Gastrocnemius medialis (tissue), 4 donors: Measurements from ENCODE around the gene DIPK1B. TPM values are rescaled to one million over a fixed set of nuclear protein-coding genes. Genes with fewer than 3 reads are reported as not detected.

Experiments used
- ATAC-seq, 2 donors: fragments of 150-250 bp; one replicate each; pipeline ENCODE4 v1.9.1; 2016
- DNase-seq, 2 donors: peaks; one replicate each; pipeline ENCODE4 v3.0.0-alpha.2; 2019
- H3K27ac ChIP-seq, 4 donors: fragments of 200-600 bp; sonication (generic); 1 replicate in 1 of 4; 2 replicates in 3 of 4; pipeline ENCODE4 v1.5.1; 2016 to 2018; ENCODE audit warnings: mild to moderate bottlenecking in 2 of 4, moderate library complexity in 1 of 4
- H3K27me3 ChIP-seq, 3 donors: fragments of 200-600 bp; sonication (generic) in 2 of 3; 1 replicate in 1 of 3; 2 replicates in 2 of 3; pipeline versions ENCODE4 v1.5.1 to v1.6.0; 2016 to 2019; ENCODE audit warnings: mild to moderate bottlenecking in 1 of 3, moderate library complexity in 1 of 3
- H3K36me3 ChIP-seq, 2 donors: fragments of 200-600 bp; sonication (generic) in 1 of 2; one replicate each; pipeline ENCODE4 v1.5.1; 2017 to 2018
- H3K4me1 ChIP-seq, 2 donors: fragments of 200-600 bp; sonication (generic) in 1 of 2; one replicate each; pipeline ENCODE4 v1.5.1; 2016 to 2017; ENCODE audit warnings: mild to moderate bottlenecking in 2 of 2
- H3K4me3 ChIP-seq, 4 donors: fragments of 200-600 bp; sonication (generic) in 3 of 4; 1 replicate in 1 of 4; 2 replicates in 3 of 4; pipeline ENCODE4 v1.5.1; 2016 to 2019; ENCODE audit warnings: mild to moderate bottlenecking in 2 of 4
- H3K9me3 ChIP-seq, 3 donors: fragments of 200-600 bp; sonication (generic) in 2 of 3; 1 replicate in 1 of 3; 2 replicates in 2 of 3; pipeline ENCODE4 v1.5.1; 2016 to 2019
- CTCF ChIP-seq, 5 experiments: fragments of 450-650 bp in 3 of 5; fragments of 200-600 bp in 2 of 5; sonication (generic) in 2 of 5; IDR thresholded peaks in 4 of 5; conservative IDR thresholded peaks in 1 of 5; 1 replicate in 4 of 5; 2 replicates in 1 of 5; pipeline ENCODE4 v1.5.1; 2016 to 2019; ENCODE audit warnings: antibody characterized with exemption in 5 of 5, mild to moderate bottlenecking in 3 of 5, moderate library complexity in 3 of 5
- POLR2A ChIP-seq, 2 donors: fragments of 450-650 bp; IDR thresholded peaks; one replicate each; pipeline ENCODE4 v1.6.1; 2017; ENCODE audit warnings: antibody characterized with exemption in 2 of 2, mild to moderate bottlenecking in 2 of 2, moderate library complexity in 2 of 2
- in situ Hi-C, 4 donors: fragments of 200-750 bp; cut with MboI; loops; one replicate each; pipeline versions ENCODE4 v1.15.0 to v1.8.0; 2017; ENCODE audit warnings: low sequenced_read_pairs in 4 of 4
- intact Hi-C: fragments of 100-400 bp; cut with DNase I; formaldehyde crosslinking; loops from one replicate; pipeline ENCODE4 v1.15.1; 2023; ENCODE audit warnings: low total_unique reads
- total RNA-seq, 4 donors: library from RNA; depleted of rRNA; stranded (reverse); fragments of >200 nt; gene quantifications; one replicate each; pipeline versions ENCODE4 v1.1.0 to v1.2.3, GENCODE V29; 2016

Gene DIPK1B
- total RNA-seq, 4 donors from 2014 or later = 1.8 to 4.6 (median 3.8) TPM

GRCh38 chr9:136673975-136674785 is 38.2 kb upstream of the DIPK1B start:
- H3K4me3 ChIP-seq = no peak overlapping the region
- peaks cover 0 to 4% of the 10 kb centered on the region in 2 donors for H3K36me3 ChIP-seq
- TF ChIP-seq POLR2A (IDR thresholded peaks at IDR 0.05) = no peak
- no peak for TF ChIP-seq CTCF (IDR thresholded peaks at IDR 0.05 in 4 of 5, conservative IDR thresholded peaks at IDR 0.05 in 1 of 5)
- no peaks in the 10 kb centered on the region for H3K9me3 ChIP-seq
- peaks cover 0 to 4% (median 3%) of the 10 kb centered on the region in 3 donors for H3K27me3 ChIP-seq
- intact Hi-C loops = no loop called here
- in situ Hi-C loops = no loop called here
- no peak for ATAC-seq
- H3K27ac ChIP-seq = peak overlapping the region in 2 of 4 donors; percentile 1 to 18
- DNase-seq = no peak
- H3K4me1 ChIP-seq = peaks cover 8 to 9% of the 10 kb centered on the region in 2 donors

GRCh38 chr9:136674786-136675349 is 37.5 kb upstream of the DIPK1B start:
- ATAC-seq = no peak
- peaks cover 0 to 4% of the 10 kb centered on the region in 2 donors for H3K36me3 ChIP-seq
- H3K27ac ChIP-seq = peak overlapping the region in 1 of 4 donors; percentile 18
- H3K4me3 ChIP-seq = no peak overlapping the region
- peaks cover 0 to 4% (median 3%) of the 10 kb centered on the region in 3 donors for H3K27me3 ChIP-seq
- H3K9me3 ChIP-seq = no peaks in the 10 kb centered on the region
- intact Hi-C loops (no loop called here), in situ Hi-C loops (no loop called here)
- DNase-seq = no peak
- H3K4me1 ChIP-seq = peaks cover 13 to 16% of the 10 kb centered on the region in 2 donors
- TF ChIP-seq POLR2A (IDR thresholded peaks at IDR 0.05) = no peak
- TF ChIP-seq CTCF (IDR thresholded peaks at IDR 0.05 in 4 of 5, conservative IDR thresholded peaks at IDR 0.05 in 1 of 5) = no peak

GRCh38 chr9:136675477-136676296 is 36.7 kb upstream of the DIPK1B start:
- no peak for DNase-seq
- Histone ChIP-seq H3K36me3 (peaks cover 0 to 4% of the 10 kb centered on the region in 2 donors), H3K27me3 (peaks cover 0 to under 1% (median 0%) of the 10 kb centered on the region in 3 donors), H3K27ac (no peak overlapping the region), H3K4me3 (no peak overlapping the region), H3K4me1 (peaks cover 18 to 24% of the 10 kb centered on the region in 2 donors), H3K9me3 (no peaks in the 10 kb centered on the region)
- ATAC-seq = no peak
- intact Hi-C loops = no loop called here
- TF ChIP-seq POLR2A (IDR thresholded peaks at IDR 0.05) (no peak), CTCF (IDR thresholded peaks at IDR 0.05 in 4 of 5, conservative IDR thresholded peaks at IDR 0.05 in 1 of 5) (no peak)
- in situ Hi-C loops = no loop called here

GRCh38 chr9:136676297-136676794 is 36.0 kb upstream of the DIPK1B start:
- no peaks in the 10 kb centered on the region for H3K9me3 ChIP-seq
- no peak overlapping the region for H3K4me3 ChIP-seq
- ATAC-seq (no peak), DNase-seq (no peak)
- H3K36me3 ChIP-seq = peaks cover 0 to 4% of the 10 kb centered on the region in 2 donors
- H3K4me1 ChIP-seq = peaks cover 18 to 25% of the 10 kb centered on the region in 2 donors
- TF ChIP-seq POLR2A (IDR thresholded peaks at IDR 0.05) (no peak), CTCF (IDR thresholded peaks at IDR 0.05 in 4 of 5, conservative IDR thresholded peaks at IDR 0.05 in 1 of 5) (no peak)
- intact Hi-C loops = no loop called here
- in situ Hi-C loops = no loop called here
- no peak overlapping the region for H3K27ac ChIP-seq
- H3K27me3 ChIP-seq = no peaks in the 10 kb centered on the region
